Activated CD8-positive, alpha-beta memory T cell treated with anti-CD3 and anti-CD28 coated beads for 4 hours (primary cell): ENCODE data around the gene FAM118B.
"Not testable (repeated sequence)": the region's sequence is repeated elsewhere in the genome, so short reads cannot be mapped to it uniquely, and the experiment has no call there.

Source experiments
- DNase-seq, 2 donors: peaks; one replicate each; pipeline ENCODE4 v3.0.0-alpha.2; 2020; ENCODE audit warnings: low read depth in 2 of 2

The FAM118B gene

DNA sequence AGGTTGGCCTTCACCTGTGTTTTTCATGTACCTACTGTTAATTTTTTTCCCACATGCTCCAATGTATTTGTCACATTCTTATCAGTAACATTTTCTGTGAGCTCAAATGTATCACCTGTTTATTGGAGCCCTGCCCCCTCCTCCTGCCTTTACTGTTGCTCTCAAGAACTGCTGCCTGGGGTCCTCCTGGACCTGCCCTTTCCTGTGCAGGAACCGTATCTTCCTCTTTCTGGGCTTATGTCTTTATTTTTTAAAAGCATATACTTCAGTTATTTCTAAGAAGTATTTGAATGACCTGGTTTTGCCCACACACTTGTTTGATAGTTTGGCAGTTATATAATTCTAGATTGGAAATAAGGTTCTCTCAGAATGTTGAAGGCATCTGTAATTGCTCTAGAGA, 5.9 kb downstream of the FAM118B start:
- no peak for DNase-seq

GRCh38 chr11:126219547-126219946, 8.0 kb downstream of the FAM118B start:
- DNase-seq: no peak

GRCh38 chr11:126224647-126225294, 13.2 kb downstream of the FAM118B start:
- no peak for DNase-seq

GRCh38 chr11:126225295-126225665, 13.7 kb downstream of the FAM118B start:
- no peak for DNase-seq

DNA sequence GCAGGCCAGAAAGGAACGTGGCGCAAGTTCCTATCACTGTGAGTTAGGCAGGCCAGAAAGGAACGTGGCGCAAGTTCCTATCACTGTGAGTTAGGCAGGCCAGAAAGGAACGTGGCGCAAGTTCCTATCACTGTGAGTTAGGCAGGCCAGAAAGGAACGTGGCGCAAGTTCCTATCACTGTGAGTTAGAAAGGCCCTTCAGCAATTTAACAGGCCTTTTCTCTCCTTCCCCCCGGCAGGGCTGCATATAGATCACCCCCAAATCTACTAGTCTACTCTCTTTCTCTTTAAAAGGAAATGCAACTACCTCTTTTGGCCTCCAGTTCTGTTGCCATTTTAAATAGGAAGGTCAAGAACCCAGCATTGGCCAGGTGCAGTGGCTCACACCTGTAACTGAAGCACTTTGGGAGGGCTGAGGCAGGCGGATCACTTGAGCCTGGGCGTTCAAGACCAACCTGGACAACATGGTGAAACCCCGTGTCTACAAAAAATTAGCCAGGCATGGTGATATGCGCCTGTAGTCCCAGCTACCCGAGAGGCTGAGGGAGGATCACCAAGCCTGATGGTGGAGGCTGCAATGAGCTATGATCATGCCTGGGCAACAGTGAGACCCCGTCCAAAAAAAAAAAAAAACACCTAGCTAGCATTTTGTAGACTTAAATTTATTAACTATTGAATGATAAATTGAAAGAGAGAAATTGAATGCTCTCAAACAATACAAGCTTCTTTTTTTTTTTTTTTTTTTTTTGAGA, 14.9 kb downstream of the FAM118B start:
- DNase-seq: no peak

DNA sequence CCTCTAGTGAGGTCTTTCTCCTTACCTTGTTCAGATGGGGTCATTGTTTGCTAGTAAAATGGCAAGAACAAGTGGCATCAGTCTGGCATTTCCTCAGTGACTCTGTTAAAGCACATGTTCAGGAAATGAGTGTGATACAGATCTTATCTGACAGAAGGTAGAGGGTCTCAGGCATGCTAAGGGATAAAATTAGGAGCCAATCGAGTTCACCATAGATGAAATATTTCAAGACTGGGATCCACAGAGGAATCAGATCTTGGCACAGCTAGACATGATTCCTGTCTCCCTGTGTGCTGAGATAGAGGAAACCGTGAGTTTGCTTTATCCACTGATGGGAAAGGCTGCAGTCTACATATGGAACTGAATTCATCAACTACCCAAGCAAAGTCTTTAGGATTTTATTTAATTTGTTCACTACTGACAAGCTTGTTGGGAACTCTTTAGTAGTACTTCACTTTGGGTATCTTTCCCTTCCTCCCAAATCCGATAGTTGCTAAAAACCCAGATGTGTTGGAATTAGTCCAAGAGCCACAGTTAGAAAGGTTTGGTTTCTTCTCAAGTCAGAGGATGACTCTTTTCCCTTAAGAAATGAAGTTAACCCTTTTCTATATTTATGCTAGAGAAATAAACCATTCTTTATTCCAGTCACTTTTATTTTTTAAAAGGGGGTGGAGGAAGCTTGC, 18.4 kb downstream of the FAM118B start:
- DNase-seq: no peak

- no peak for DNase-seq
Observed at GRCh38 chr11:126231725-126232459, 20.3 kb downstream of the FAM118B start.

DNA sequence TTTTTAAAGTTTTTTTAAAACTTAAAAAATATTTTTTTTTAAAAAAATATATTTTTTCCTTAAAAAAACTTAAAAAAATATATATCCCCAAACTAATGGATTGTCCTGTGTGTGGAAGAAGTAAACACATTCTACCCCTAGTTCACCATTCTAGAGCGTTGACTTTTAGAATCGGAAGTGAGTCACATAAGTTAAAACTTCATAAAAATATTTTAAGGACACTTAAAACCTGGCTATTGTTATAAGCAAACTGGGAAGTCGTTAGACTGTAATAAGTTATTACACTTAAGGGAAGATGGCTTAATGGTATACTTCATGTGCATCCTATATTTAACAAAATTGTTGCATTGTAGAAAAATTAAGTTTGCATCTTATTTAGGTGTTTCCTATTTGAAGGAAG, 21.1 kb downstream of the FAM118B start:
- no peak for DNase-seq

DNA sequence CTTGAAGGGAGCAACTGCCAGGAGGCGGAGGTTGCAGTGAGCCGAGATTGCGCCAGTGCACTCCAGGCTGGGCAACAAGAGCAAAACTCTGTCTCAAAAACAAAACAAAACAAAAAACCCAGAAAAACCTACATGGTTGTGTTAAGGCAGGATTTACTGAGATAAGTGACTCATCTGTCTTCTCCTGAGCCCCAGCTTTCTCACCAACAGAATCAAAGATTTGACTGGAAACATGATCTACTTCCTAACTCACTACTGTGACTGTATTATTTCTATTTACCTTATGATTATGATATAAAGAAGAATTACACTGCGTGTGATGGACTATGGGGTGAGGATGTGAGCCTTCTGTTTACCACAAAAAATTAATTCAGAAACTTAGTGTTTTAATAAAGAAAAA, 21.8 kb downstream of the FAM118B start:
- DNase-seq: no peak

DNA sequence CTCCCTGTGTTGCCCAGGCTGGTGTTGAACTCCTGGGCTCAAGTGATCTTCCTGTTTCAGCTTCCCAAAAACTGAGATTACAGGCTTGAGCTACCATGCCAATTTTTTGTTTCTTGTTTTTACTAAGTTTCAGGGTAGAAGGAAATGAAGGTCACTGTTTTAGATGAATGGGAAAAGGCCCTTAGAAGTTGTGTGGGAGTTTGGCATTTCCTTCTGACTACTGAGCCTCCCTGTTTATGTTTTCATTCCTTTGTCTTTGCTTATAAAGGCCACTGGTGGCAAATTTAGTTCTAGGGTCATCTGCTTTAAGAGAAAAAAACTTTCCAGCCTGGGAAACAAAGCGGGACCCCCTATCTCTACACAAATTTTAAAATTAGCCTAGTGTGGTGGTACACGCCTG, 35.1 kb downstream of the FAM118B start:
- no peak for DNase-seq

DNA sequence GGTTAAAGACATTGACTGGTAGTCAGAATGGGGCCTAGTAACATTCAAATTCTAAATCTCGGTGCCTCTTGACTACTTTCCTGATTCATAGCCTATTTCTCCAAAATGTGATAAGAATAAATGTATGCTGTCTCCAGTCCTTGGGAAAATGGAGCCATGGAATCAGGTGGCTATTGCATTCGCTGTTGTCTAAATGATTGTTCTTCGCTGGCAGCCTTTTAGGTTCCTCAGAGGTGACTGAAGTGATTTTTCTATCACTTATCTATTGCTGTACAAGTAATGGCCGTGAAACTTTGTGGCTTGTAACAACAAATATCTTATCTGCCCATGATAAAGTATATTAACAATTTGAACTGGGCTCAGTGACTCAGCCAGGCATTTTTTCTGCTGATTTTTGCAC, 41.7 kb downstream of the FAM118B start:
- no peak for DNase-seq

DNA sequence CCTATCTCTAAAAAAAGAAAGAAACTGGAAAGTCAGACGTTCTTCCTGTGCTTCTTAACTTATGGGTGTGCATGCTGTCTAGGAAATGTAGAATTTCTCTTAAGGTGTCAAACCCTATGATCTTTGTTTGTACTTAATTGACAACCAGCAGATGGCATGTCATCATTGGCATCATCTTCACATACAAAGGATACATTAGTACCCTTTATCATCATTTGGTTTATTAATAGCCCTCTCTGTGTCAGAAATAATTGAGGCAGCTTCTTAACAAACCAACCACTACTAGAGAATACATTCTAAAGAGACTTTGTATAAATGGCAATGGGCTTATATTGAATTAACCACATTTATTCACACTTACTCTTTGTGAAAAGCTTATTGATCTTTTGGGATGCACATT, 43.2 kb downstream of the FAM118B start:
- no peak for DNase-seq

GRCh38 chr11:126255507-126255906, 43.9 kb downstream of the FAM118B start:
- not testable (repeated sequence) for DNase-seq

GRCh38 chr11:126256216-126256615, 44.6 kb downstream of the FAM118B start:
- DNase-seq: no peak

- no peak for DNase-seq
Observed at GRCh38 chr11:126257144-126257543, 45.6 kb downstream of the FAM118B start.

- DNase-seq: no peak
Observed at GRCh38 chr11:126257764-126258163, 46.2 kb downstream of the FAM118B start.

DNA sequence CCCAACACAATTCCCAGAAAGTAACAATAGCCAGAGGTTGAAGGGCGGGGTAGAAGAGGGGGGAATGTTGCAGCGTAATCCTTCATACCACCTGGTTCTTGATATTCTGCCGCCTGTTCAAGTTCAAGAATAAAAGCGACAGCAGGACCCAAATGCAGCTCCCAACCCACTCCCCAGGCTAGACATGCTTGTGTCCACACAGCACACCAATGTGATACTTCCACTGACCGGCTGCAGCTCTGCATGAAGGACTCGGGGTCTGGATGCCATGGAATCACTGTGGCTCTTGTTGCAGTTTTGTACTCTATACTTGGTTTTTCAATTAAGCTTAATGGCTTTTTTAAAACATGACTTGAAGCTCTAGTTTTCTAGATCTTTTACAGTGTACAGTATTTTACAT, 50.6 kb downstream of the FAM118B start:
- DNase-seq: no peak

DNA sequence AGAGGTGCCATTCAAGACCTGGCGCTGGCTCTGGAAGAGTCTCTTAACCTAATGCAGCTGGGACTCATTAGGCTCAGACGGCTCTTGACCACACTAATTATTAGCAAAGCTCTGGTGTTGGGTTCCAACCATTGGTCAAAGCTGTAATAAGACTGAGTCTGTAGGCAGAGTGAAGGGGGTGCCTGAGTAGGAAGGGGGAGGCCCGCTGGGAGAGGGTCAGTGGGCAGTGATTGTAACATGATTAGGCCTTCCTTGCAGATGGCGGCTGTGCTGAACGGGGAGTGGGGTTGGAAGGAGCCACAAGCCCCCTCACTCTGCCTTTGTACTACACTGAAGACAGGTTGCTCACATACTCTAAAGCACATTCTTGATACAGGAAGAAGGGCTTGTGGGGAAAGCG, 51.9 kb downstream of the FAM118B start:
- DNase-seq: no peak

- no peak for DNase-seq
Observed at GRCh38 chr11:126265811-126266210, 54.2 kb downstream of the FAM118B start.

DNA sequence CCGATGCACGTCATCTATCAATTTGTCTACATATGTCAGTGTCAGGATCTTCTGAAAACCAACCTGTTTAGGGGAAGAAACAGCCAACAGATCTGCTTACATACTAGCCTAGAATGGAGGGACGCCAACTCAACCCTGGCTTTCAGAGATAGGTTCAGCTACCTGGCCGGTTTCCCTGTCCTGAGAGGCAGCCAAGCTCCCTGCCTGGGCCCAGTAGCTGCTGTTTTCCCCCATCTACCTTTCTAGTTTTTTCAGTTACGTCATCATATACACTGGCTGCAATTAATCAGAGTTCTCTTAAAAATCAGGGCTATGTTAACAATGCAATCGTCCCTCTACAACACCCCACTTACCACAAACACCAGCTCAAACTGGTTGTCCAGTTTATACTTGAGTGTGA, 56.1 kb downstream of the FAM118B start:
- DNase-seq: no peak

GRCh38 chr11:126268361-126268707, 56.8 kb downstream of the FAM118B start:
- DNase-seq: no peak
